Lung microvascular endothelial cell (primary cell): ENCODE measurements around the gene ATP6V1G3. TPM values are rescaled to one million over a fixed set of nuclear protein-coding genes. Genes with fewer than 3 reads are reported as not detected.
"Not testable (repeated sequence)": the region's sequence is repeated elsewhere in the genome, so short reads cannot be mapped to it uniquely, and the experiment has no call there.

Experiments
- DNase-seq, 2 donors: peaks; one replicate each; pipeline versions ENCODE4 v3.0.0 to v3.0.0-alpha.2; 2010; ENCODE audit warnings: low read depth in 2 of 2
- total RNA-seq: library from RNA; depleted of rRNA; stranded (reverse); fragments of >200 nt; gene quantifications from 2 replicates; pipeline ENCODE4 v1.2.1, GENCODE V29; 2014

ATP6V1G3 gene
- total RNA-seq, 1 donor from 2014 or later: not detected

DNA sequence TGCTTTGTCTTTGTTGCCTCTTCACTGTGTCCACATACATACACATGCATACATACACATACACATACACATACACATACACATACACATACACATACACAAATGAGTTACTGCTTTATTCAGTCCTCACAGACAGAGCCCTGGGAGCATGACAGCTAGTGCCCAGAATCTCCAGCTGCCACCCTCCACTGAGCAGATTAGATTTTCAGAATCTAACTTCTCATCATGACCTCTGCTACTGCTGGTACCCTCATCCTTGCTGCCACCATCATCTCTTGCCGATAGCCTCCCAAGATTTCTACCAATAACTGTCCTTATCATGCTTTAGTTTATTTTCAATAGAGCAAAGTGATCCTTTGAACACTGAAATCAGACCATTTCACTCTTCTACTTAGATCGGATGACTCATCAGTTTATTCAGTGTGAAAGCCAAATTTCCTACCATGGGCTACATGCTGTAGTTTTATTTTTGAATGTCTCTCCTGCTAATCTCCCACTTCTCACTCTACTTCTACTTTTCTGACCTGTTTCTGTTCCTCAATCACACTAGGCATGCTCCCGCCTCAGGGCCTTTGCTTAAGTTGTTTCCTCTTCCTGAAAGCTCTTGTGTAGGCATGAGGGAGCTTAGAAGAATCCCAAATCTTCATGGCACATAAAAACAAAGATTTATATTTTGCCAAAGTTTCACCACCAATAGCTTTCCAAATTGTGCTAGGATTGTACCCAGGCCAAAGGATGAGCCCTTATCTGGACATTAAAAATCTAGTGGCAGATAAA is 43.0 kb downstream of the ATP6V1G3 start:
- peak; percentile 45 to 52 for DNase-seq

DNA sequence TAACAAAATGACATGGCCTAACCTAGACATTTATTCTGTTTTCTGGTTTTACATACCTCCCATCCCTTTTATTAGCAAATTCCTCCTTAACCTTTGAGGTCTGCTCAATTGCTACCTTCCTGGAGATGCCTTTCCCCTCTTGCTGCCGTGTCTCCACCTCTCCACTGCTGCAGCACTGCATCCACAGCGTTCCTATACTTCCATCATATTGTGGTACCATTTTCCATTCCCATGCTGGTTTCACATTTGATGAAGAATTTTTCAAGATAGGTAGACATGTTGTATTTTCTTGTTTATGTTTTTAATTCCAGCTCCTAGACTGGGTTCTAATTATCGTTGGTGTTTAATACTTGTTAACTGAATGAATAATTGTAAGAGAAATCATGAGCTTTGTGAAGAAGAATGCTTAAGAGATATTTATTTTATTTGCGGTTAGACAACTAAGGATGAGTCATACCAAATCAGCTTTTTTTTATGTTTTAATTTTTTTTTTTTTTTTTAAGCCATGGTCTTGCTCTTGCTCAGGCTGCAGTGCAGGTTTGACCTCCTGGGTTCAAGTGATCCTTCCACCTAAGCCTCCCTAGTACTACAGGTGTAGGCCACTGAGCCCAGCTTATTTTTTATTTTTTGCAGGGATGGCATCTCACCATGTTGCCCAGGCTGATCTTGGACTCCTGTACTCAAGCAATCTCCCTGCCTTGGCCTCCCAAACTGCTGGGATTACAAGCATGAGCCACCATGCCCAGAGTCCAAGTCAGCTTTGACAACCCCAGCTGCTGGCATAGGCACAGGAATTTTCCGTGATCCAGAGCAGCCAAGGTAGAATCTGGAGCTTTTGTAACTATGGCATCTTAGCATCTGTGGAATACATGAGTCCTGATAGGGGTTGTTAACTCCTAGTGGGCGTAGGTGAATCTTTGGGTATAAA is 44.0 kb downstream of the ATP6V1G3 start:
- DNase-seq: peak; percentile 31 to 53

DNA sequence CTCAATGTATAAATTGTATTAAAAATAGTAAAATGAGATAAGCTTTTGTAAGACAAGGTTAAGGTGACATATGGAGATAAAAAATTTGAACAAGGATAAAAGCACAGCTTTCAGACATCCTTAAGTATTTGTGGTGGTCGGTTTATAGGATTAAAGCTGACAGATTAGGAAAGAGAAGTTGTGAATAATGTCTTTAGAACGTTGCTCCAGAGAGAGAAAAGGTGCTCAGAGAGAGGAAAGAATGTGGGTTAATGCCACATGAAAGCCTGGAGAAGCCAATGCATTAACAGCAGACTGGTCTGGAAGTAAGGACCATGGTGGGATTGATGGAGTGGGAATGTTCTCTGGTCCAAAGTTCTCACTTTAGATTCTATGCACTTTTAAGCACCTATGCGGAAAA is 44.8 kb downstream of the ATP6V1G3 start:
- no peak for DNase-seq

DNA sequence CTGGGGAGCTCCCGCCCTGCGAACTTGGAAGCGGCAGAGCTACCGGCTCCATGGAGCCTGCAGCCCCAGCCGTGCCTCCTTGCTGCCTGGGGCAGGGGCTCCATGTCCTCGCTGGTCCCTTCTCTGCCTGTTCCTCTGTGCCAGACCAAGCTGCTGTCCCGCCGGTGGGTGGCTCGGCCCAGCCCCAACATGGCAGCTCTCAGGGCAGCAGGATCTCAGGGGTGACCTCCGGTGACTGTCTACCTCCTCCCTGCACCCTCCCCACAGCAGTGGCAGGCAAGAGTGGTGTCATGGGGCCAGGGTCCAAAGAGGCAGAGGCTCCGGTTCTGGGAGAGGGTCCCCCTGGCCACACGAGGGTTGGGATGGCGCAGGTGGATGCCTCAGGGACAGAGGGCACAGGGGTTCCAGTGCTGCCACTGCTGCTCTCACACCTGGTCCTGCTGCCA is 45.8 kb downstream of the ATP6V1G3 start:
- no peak for DNase-seq

DNA sequence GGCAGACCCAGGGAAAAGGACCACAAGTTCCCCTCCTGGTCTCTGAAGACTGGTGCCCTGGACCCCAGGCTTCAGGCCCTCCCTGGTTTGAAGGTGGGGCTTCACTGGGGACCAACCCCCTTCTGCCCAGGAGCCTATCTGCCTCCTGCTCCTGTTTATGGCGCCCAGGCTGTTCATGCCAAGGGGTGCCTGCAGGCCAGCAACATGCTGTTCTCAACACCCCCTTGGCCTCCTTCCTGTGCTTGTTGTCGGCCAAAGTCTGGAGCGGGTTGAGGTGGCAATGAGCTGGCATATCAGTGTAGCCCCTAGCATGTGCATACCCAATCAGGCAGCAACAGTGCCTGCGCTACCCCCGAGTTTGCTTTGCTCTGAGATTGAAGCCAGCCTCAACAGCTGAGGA is 46.3 kb downstream of the ATP6V1G3 start:
- DNase-seq: no peak

DNA sequence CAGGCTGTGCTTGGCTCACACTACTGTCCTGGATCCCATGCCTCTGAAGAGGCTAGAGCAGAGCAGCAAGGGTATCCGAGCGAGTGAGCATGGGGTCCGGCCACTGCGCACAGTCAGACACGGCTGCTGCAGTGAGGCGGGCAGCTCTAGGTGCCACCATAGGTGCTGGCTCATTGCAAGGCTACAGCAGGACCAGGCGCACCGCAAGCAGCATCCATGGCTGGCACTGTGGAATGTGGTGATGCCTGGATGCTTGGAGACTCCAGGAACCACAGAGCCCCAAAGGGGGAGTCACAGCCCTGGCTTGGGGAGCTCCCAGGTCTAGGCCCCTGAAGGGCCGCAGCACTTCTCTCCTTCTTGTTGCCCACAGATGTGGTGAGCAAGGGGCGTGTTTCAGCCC is 47.2 kb downstream of the ATP6V1G3 start:
- DNase-seq: no peak

DNA sequence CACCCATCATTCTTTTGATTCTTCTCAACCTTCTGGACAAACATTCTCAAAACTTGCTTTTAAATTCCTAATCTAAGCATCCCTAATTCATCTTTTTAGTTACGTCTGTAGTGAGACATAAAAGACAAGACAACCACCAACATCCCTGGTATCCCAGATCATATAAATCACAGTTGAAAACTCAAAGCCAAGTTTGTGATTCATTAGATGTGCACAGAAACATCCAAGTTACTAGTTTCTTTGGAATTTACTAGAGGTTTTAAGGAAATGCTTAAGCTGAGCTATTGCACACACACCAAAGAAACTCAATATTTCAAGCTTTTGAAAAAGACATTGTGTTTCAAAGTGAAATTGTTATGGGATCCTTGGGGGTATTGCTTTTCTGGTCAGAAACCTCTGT is 47.6 kb downstream of the ATP6V1G3 start:
- peak in 1 of 2 donors; percentile 56 for DNase-seq

DNA sequence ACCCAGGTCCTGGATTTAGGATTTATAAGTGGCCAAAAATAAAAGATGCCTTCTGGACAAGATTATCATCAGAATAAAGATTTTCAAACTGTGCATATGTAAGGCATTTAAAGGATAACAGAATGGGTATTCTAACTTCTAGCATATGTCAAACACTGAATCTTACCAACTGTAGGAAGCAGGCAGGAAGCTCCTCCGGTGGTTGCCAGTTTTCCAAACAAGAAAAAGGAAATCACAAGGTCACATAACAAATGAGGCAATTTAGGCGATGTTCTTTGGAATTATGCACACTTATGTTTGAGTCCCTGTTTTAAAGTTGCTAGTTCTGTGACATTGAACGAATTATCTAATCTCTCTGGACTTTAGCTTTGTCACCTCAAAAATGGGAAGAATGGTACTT is 48.9 kb downstream of the ATP6V1G3 start:
- peak; percentile 65 to 71 for DNase-seq

DNA sequence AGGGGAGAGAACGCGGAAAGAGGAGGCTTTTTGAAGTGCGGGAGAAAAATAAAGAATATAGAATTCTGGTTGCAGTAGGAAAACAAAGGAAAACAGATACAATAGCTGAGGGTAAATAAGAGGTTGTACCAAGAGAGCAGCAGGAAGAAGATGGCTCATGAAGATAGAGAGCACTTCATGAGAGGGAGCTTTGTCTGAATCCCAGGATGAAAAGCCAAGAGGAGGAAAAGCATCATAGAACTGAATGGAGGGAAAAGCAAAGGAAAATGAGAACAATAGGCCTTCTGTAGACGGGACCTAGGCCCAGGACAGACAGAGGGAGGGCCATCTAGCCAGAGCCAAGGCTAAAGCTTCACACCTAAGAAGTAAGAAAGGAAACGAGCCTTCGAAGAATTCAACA is 49.5 kb downstream of the ATP6V1G3 start:
- DNase-seq: peak in 1 of 2 donors; percentile 9

DNA sequence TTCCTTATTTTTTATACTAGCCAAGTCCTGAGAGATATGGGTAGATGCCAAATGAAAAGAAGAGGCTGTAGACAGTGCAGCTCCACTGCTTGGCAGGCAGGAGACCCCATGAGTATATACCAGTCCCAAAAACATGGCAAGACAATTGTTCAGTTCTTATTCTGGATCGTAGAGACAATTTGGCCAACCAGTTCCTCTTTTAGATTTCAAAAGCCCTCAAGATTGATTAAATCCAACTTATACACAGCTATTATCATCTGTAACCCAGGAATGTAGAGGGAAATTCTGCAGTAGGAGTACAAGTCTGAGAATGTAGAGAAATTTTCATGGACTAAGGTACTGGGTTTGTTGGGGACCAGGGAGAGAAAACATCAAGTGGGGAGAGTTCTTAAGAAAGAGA is 50.3 kb downstream of the ATP6V1G3 start:
- DNase-seq: no peak

DNA sequence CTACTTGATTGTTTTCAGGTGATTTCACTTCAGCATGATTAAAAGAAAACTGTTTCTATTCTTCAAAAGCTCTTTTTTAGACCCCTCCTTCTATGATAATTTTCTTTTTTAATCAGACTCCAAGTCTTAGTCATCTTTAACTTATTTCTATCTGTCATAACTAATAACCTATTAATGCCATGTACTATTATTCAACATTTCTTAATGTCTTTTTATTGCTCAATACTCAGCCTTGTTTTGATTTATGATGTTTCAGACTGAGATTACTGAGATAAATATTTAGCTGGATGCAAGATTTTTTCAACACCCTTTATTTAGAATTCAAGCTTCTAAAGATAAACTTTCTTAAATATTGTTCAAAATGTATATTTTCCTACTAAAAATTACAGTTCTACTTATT is 53.6 kb downstream of the ATP6V1G3 start:
- no peak for DNase-seq

DNA sequence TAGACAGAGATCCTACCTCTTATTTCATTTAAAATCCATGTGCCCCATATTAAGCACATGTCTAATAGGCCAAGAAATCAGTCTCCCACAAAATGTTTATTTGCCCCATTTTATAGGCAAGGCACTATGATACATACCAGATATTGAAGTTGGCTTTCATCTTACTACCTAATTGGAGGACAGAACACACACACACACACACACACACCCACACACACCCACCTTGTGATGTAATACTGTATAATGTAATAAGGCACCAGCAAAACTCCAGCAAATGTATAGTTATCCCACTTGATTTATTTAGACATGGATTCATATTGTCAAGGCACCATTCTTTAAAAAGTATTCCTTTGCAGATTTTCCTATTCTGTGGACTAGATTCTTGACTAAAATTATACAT is 56.8 kb downstream of the ATP6V1G3 start:
- no peak for DNase-seq

DNA sequence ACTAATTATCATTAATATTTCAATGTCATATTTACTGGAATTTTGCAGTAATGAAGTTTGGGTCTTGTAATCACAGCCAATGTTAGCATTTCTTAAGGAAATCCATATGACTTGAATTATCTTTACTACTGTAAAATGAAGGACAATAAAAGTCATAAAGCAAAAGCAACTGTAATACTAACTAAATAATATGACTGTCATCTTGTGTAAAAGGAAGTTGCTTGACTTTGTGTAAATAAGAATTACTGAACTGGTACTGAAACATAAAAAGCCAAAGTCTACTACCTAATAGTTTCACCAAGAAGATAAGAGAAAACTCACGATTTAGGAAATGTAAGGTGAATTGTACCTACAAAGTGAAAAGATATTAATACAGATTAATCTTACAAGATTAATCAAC is 57.5 kb downstream of the ATP6V1G3 start:
- no peak for DNase-seq

DNA sequence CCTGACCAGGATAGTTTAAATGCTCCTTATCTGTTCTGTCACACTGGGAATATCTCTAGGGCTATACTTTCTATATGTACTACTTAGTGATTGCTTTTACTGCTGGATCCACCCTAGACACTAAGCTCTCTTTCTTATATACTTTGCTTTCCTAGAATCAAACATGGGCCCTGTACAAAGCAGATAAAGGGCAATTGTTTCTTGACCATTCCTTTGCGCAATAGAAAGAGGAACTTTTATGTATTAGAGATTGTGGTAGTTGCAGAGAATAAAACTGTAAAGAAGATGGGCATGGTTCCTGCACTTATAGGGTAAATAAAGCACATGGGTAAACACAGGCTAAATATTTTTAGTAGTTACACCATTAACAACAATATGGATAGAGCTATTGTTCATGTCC is 58.8 kb downstream of the ATP6V1G3 start:
- no peak for DNase-seq

DNA sequence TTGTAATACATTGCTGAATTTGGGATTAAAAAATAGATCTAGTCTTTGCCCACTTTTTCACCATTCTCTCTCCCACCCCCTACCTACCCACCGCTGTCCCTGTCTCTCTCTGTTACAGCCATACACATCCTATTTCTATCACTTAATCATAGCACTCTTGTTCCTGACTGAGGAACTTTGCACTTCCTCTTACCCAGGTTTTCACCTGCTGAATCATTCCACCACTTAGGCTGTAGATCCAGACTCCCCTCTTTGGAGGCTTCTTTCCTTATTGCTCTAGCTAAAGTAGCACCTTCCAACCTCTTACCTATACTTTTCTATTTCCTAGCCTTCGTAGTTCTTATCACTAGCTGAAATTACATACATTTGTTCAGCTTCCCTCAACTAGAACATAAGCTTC is 59.6 kb downstream of the ATP6V1G3 start:
- no peak for DNase-seq

DNA sequence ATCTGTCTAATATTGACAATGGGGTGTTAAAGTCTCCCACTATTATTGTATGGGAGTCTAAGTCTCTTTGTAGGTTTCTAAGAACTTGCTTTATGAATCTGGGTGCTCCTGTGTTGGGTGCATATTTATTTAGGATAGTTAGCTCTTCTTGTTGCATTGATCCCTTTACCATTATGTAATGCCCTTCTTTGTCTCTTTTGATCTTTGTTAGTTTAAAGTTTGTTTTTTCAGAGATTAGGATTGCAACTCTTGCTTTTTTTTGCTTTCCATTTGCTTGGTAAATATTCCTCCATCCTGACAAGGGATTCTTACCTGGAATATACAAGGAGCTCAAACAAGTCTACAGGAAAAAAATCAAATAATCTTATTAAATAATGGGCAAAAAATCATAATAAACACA is 63.1 kb downstream of the ATP6V1G3 start:
- not testable (repeated sequence) for DNase-seq

Other genes starting within 250 kb of the ATP6V1G3 start
- not detected in 2 replicates for gene PTPRC, start 98.4 kb upstream of the ATP6V1G3 start, total RNA-seq